Heart left ventricle (tissue), 13 donors: ENCODE results near the gene STARD13.

Experiments
- POLR2A ChIP-seq, 2 donors: fragments of 450-650 bp; IDR thresholded peaks; one replicate each; pipeline ENCODE4 v1.6.1; 2017; ENCODE audit warnings: antibody characterized with exemption in 2 of 2, mild to moderate bottlenecking in 2 of 2, moderate library complexity in 2 of 2
- TF ChIP-seq, protein P1 (sequence below), 12 donors: fragments of 200-600 bp; sonication (generic) in 4 of 12; IDR thresholded peaks; one replicate each; pipeline versions ENCODE4 v1.5.0 to v1.8.0; 2018 to 2022; ENCODE audit warnings: antibody characterized with exemption in 12 of 12, mild to moderate bottlenecking in 5 of 12
- donor health status: ischemic (EF 13 %, LVEDD 7.1; RV severe dilation, severe dysfunction).
- donor health status: DM: no; HTN: yes; CAD: no.
- donor health status: DM: no; HTN: no; CAD: no.
- donor health status: ischemic (EF 25% LVEDD 6.9; RV normal size, moderate dysfunction).
- donor health status: ischemic (EF 25% LVEDD 5.7; RV mildly dilated, moderate dysfunction).
- donor health status: ischemic (EF 35%, LVEDD 5.7; RV mildly dilated, moderate dysfunction).
- donor health status: nonischemic (EF 11% LVEDD 7.7; RV severe dilation, severe dysfunction).
- donor health status: DM: yes; HTN: yes; CAD: no.
- donor health status: PGD.
- donor health status: ischemic (EF 29% LVEDD 5.4; RV normal size, mild dysfunction).
- donor health status: nonischemic (EF 23%, LVEDD 6.1; RV moderate dilation, normal function).

DNA sequence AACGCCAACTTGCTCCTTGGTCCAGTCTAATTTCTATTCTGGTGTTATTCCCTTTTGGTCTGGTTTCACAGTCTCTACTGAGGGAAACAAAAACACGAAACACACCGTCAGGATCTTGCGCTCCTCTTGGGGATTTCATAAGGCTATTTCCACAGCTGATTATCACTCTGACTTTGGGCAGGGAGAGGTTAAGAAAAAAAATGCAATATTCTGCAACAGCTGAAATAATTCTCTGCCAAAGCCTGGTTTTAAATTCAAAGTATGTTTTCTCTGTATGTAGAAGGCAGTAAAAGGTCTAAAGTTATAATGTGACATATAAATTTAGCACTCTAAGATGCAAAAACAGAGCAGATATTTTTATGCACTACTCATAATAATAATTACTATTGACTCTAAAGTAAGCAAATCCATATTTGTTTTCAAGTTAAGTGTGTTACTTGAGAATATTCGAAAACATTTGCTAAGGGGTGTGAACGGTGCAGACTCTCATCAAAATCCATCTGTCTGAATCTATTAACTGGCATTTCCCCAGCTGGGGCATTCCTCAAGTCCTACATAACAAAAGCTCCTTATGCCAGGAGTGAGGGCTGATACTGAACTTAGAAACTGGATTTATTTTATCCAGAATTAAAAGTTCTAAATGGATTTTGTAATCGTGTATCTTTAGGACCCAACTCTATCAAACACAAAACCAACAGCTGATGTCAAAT lies 38.4 kb upstream of the STARD13 start:
- TF ChIP-seq, protein P1, sequence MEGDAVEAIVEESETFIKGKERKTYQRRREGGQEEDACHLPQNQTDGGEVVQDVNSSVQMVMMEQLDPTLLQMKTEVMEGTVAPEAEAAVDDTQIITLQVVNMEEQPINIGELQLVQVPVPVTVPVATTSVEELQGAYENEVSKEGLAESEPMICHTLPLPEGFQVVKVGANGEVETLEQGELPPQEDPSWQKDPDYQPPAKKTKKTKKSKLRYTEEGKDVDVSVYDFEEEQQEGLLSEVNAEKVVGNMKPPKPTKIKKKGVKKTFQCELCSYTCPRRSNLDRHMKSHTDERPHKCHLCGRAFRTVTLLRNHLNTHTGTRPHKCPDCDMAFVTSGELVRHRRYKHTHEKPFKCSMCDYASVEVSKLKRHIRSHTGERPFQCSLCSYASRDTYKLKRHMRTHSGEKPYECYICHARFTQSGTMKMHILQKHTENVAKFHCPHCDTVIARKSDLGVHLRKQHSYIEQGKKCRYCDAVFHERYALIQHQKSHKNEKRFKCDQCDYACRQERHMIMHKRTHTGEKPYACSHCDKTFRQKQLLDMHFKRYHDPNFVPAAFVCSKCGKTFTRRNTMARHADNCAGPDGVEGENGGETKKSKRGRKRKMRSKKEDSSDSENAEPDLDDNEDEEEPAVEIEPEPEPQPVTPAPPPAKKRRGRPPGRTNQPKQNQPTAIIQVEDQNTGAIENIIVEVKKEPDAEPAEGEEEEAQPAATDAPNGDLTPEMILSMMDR (IDR thresholded peaks at IDR 0.05) = no peak
- no peak for TF ChIP-seq POLR2A (IDR thresholded peaks at IDR 0.05)
